Measurements from ENCODE around the gene LCLAT1.

DNA sequence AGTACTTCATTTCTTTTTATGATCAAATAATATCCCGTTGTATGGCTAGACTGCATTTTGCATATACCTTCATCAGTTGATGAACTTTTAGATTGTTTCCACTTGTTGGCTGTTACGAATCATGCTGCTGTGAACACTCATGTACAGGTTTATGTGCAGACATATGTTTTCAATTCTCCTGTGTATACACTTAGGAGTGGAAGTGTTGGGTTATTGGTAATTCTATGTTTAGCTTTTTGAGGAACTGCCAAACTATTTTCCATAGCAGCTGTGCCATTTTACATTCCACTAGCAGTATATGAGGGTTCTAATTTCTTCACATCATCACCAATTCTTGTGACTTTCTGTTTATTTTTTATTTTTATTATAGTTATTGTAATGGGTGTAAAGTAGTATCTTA is 32.1 kb upstream of the LCLAT1 start:
- TF ChIP-seq KDM1A (IDR thresholded peaks at IDR 0.05; ENCODE audit: low read depth) (no peak), EP300 (IDR thresholded peaks at IDR 0.05) (no peak), POLR2A (IDR thresholded peaks at IDR 0.05; ENCODE audit: low read length) (no peak), SMC3 (IDR thresholded peaks at IDR 0.05) (no peak), CBX2 (IDR thresholded peaks at IDR 0.05; ENCODE audit: borderline replicate concordance, low read depth) (no peak), ZSCAN20 (CRISPR knock-in tag; IDR thresholded peaks at IDR 0.05) (no peak), BCL3 (IDR thresholded peaks at IDR 0.05) (no peak), JUN (IDR thresholded peaks at IDR 0.05) (no peak), E2F6 (IDR thresholded peaks at IDR 0.05; ENCODE audit: borderline replicate concordance, low read depth) (no peak), PHF8 (IDR thresholded peaks at IDR 0.05; ENCODE audit: borderline replicate concordance, low read depth) (no peak), RNF2 (IDR thresholded peaks at IDR 0.05; ENCODE audit: borderline replicate concordance, low read depth) (no peak)
- TF ChIP-seq, protein P1, sequence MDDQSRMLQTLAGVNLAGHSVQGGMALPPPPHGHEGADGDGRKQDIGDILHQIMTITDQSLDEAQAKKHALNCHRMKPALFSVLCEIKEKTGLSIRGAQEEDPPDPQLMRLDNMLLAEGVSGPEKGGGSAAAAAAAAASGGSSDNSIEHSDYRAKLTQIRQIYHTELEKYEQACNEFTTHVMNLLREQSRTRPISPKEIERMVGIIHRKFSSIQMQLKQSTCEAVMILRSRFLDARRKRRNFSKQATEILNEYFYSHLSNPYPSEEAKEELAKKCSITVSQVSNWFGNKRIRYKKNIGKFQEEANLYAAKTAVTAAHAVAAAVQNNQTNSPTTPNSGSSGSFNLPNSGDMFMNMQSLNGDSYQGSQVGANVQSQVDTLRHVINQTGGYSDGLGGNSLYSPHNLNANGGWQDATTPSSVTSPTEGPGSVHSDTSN (IDR thresholded peaks at IDR 0.05), result no peak
- TF ChIP-seq, protein P2, sequence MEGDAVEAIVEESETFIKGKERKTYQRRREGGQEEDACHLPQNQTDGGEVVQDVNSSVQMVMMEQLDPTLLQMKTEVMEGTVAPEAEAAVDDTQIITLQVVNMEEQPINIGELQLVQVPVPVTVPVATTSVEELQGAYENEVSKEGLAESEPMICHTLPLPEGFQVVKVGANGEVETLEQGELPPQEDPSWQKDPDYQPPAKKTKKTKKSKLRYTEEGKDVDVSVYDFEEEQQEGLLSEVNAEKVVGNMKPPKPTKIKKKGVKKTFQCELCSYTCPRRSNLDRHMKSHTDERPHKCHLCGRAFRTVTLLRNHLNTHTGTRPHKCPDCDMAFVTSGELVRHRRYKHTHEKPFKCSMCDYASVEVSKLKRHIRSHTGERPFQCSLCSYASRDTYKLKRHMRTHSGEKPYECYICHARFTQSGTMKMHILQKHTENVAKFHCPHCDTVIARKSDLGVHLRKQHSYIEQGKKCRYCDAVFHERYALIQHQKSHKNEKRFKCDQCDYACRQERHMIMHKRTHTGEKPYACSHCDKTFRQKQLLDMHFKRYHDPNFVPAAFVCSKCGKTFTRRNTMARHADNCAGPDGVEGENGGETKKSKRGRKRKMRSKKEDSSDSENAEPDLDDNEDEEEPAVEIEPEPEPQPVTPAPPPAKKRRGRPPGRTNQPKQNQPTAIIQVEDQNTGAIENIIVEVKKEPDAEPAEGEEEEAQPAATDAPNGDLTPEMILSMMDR (IDR thresholded peaks at IDR 0.05), result no peak
- TF ChIP-seq, protein P3, sequence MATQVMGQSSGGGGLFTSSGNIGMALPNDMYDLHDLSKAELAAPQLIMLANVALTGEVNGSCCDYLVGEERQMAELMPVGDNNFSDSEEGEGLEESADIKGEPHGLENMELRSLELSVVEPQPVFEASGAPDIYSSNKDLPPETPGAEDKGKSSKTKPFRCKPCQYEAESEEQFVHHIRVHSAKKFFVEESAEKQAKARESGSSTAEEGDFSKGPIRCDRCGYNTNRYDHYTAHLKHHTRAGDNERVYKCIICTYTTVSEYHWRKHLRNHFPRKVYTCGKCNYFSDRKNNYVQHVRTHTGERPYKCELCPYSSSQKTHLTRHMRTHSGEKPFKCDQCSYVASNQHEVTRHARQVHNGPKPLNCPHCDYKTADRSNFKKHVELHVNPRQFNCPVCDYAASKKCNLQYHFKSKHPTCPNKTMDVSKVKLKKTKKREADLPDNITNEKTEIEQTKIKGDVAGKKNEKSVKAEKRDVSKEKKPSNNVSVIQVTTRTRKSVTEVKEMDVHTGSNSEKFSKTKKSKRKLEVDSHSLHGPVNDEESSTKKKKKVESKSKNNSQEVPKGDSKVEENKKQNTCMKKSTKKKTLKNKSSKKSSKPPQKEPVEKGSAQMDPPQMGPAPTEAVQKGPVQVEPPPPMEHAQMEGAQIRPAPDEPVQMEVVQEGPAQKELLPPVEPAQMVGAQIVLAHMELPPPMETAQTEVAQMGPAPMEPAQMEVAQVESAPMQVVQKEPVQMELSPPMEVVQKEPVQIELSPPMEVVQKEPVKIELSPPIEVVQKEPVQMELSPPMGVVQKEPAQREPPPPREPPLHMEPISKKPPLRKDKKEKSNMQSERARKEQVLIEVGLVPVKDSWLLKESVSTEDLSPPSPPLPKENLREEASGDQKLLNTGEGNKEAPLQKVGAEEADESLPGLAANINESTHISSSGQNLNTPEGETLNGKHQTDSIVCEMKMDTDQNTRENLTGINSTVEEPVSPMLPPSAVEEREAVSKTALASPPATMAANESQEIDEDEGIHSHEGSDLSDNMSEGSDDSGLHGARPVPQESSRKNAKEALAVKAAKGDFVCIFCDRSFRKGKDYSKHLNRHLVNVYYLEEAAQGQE (IDR thresholded peaks at IDR 0.05), result no peak
